ENCODE measurements around the gene KCNMA1. TPM values are rescaled to one million over a fixed set of nuclear protein-coding genes. Genes with fewer than 3 reads are reported as not detected.

KCNMA1 gene
- total and polyA plus RNA-seq, 8 donors = 2.8 to 21.1 (median 4.3) TPM

DNA sequence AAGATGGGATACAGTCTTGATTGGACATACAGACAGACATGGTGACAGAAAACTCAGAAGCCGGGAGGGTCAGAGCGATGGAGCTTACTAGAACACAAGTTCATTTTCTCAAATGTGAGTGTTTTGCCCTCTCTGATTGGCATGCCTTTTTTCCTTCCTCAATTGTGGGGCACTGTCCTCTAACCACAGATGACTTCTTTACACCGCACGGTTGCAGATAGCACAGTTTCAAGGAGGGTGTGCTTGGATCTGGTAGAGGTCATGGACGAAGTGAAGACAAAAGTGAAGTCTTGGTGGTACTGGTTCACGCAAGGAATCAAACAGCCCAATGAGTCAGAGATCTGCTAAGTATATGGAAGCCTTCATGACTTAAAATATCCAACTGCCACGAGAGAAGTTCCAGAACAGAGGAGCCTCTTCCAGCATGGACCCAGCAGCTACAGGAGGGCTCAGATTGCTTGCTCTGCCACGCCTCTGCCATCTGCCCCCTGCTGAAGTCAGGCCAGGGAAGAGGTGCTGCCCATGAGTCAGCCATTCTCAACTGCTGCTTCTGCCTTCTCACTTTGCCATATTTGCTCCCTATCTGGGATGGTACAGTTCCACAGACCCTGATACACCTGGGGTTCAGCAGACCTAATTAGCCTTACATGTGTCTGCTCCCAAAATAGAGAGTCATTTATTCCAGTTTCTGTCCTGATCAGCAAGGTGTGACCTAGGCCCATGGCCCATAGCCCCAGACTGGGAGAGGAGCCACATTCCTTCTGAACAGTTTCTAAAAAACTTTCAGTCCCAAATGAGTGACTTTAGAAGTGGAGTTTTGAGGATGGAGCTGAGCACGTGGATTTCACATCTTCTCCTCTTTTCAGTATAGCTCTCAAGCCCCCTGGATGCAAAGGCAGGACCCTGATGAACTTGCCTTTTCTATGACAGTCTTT, 413.8 kb downstream of the KCNMA1 start:
- TF ChIP-seq CTCF (IDR thresholded peaks at IDR 0.05) = no peak
- no peaks in the 10 kb centered on the region for H3K36me3 ChIP-seq
- no peaks in the 10 kb centered on the region for H3K27me3 ChIP-seq
- no peaks in the 10 kb centered on the region for H3K9me3 ChIP-seq
- ATAC-seq (no peak), DNase-seq (no peak)
- no peak overlapping the region for H3K4me3 ChIP-seq
- H3K4me1 ChIP-seq = no peaks in the 10 kb centered on the region
- no peak overlapping the region for H3K27ac ChIP-seq
- intact Hi-C loops (cut with DNase I) = no loop called here

DNA sequence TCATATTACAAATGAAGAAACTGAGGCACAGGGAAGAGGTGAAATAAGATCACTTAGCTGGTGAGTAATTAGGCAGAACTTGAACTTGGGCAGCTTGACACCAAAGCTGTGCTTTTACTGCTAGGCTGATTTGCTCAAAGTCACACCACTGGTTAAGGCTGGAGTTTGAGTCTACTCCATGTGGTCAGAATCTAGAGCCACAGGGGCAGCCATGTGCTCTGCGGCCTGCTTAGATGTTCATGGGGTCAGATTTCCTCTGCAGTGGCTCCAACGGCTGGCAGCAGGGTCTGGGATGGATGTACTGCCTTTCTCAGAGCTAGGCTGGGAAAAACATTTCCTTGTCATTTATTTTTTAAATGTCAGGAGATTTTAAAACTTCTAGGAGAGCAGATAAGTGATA, 417.5 kb downstream of the KCNMA1 start:
- Histone ChIP-seq H3K27ac (no peak overlapping the region), H3K27me3 (peaks cover 0 to 7% of the 10 kb centered on the region in 2 donors), H3K4me1 (no peaks in the 10 kb centered on the region), H3K9me3 (no peaks in the 10 kb centered on the region), H3K4me3 (no peak overlapping the region), H3K36me3 (no peaks in the 10 kb centered on the region)
- ATAC-seq = no peak
- intact Hi-C loops (cut with DNase I) = no loop called here
- TF ChIP-seq CTCF (IDR thresholded peaks at IDR 0.05) = no peak
- no peak for DNase-seq

GRCh38 chr10:77219046-77219445, 418.6 kb downstream of the KCNMA1 start:
- TF ChIP-seq CTCF (IDR thresholded peaks at IDR 0.05) = no peak
- Histone ChIP-seq H3K4me1 (no peaks in the 10 kb centered on the region), H3K4me3 (no peak overlapping the region), H3K27me3 (peaks cover 0 to 7% of the 10 kb centered on the region in 2 donors), H3K36me3 (no peaks in the 10 kb centered on the region), H3K27ac (no peak overlapping the region), H3K9me3 (no peaks in the 10 kb centered on the region)
- DNase-seq (no peak), ATAC-seq (no peak)
- intact Hi-C loops (cut with DNase I) = no loop called here

GRCh38 chr10:77214799-77215198, 422.8 kb downstream of the KCNMA1 start:
- H3K27ac ChIP-seq = no peak overlapping the region
- no peaks in the 10 kb centered on the region for H3K36me3 ChIP-seq
- no peaks in the 10 kb centered on the region for H3K4me1 ChIP-seq
- intact Hi-C loops (cut with DNase I) = no loop called here
- ATAC-seq (no peak), DNase-seq (no peak)
- TF ChIP-seq CTCF (IDR thresholded peaks at IDR 0.05) = no peak
- H3K27me3 ChIP-seq = peaks cover 0 to 7% of the 10 kb centered on the region in 2 donors
- no peak overlapping the region for H3K4me3 ChIP-seq
- H3K9me3 ChIP-seq = no peaks in the 10 kb centered on the region

GRCh38 chr10:77212632-77213031, 425.0 kb downstream of the KCNMA1 start:
- TF ChIP-seq CTCF (IDR thresholded peaks at IDR 0.05) = no peak
- peak in 2 of 4 donors; percentile 31 to 35 for DNase-seq
- Histone ChIP-seq H3K27ac (no peak overlapping the region), H3K4me3 (no peak overlapping the region), H3K4me1 (no peaks in the 10 kb centered on the region), H3K9me3 (no peaks in the 10 kb centered on the region), H3K27me3 (peaks cover 0 to 13% of the 10 kb centered on the region in 2 donors), H3K36me3 (no peaks in the 10 kb centered on the region)
- ATAC-seq = no peak
- intact Hi-C loops (cut with DNase I) = no loop called here

Data from left lung (tissue), 10 donors.